Dorsolateral prefrontal cortex (tissue), 118 donors: Measurements from ENCODE around the gene WDR35. TPM values are rescaled to one million over a fixed set of nuclear protein-coding genes. Genes with fewer than 3 reads are reported as not detected.

Source experiments
- total RNA-seq, 120 experiments: library from RNA; stranded (reverse); gene quantifications; one replicate each; pipeline versions ENCODE4 v1.2.3 to v1.2.4, GENCODE V29; 2022

WDR35 gene
- total RNA-seq, 120 experiments from 2014 or later = 7.1 to 18.1 (median 12.9) TPM

Other genes starting within 250 kb of the WDR35 start
- 10 to 100 TPM in 118 of 120 experiments, 1 to 10 TPM in 2; 8.8 to 38.7 (median 18.3) TPM for gene TTC32, start 88.1 kb downstream of the WDR35 start, total RNA-seq
- 1 to 10 TPM in 115 of 120 experiments, under 1 TPM in 5; 0.34 to 9.2 (median 2.8) TPM for gene MATN3, start 22.6 kb upstream of the WDR35 start, total RNA-seq
- 100 to 1,000 TPM in 2 of 120 experiments, 10 to 100 TPM in 118; 41.8 to 105 (median 65.3) TPM for gene LAPTM4A, start 61.5 kb upstream of the WDR35 start, total RNA-seq
- 1 to 10 TPM in 74 of 120 experiments, under 1 TPM in 46; 0.25 to 3.8 (median 1.2) TPM for gene SDC1, start 235.0 kb upstream of the WDR35 start, total RNA-seq